Memory B cell (primary cell): Measurements from ENCODE around the gene GPS1.
A peak's percentile ranks its signal among the peaks of the same experiment; 100 is the strongest.

Source experiments
- ATAC-seq: fragments of 150-1000 bp; cut with Tn5 transposase; 2 replicates; pipeline ENCODE4 v1.10.0; 2021; ENCODE audit warnings: low read depth, mild to moderate bottlenecking, moderate library complexity
- DNase-seq, 2 donors: peaks; one replicate each; pipeline ENCODE4 v3.0.0; 2022; ENCODE audit warnings: low spot score in 2 of 2
- H3K27ac Mint-ChIP-seq: one replicate; pipeline ENCODE4 v1.8.0; 2022; ENCODE audit warnings: mild to moderate bottlenecking, moderate library complexity, mixed read lengths
- H3K27me3 Mint-ChIP-seq: one replicate; pipeline ENCODE4 v1.8.0; 2022; ENCODE audit warnings: mixed read lengths
- H3K36me3 Mint-ChIP-seq: one replicate; pipeline ENCODE4 v1.8.0; 2022; ENCODE audit warnings: mild to moderate bottlenecking, mixed read lengths
- H3K4me1 Mint-ChIP-seq: one replicate; pipeline ENCODE4 v1.8.0; 2022; ENCODE audit warnings: mixed read lengths
- H3K4me3 Mint-ChIP-seq: one replicate; pipeline ENCODE4 v1.8.0; 2022; ENCODE audit warnings: mild to moderate bottlenecking, moderate library complexity, mixed read lengths
- H3K9me3 Mint-ChIP-seq: one replicate; pipeline ENCODE4 v1.8.0; 2022; ENCODE audit warnings: mixed read lengths

Gene GPS1

GRCh38 chr17:82060001-82060380, 8.3 kb downstream of the GPS1 start:
- H3K27me3 Mint-ChIP-seq = no peaks in the 10 kb centered on the region

GRCh38 chr17:82060614-82061013, 8.9 kb downstream of the GPS1 start:
- no peaks in the 10 kb centered on the region for H3K27me3 Mint-ChIP-seq
- H3K9me3 Mint-ChIP-seq = no peaks in the 10 kb centered on the region
- ATAC-seq (no peak), DNase-seq (no peak)
- H3K4me1 Mint-ChIP-seq = no peaks in the 10 kb centered on the region
- H3K36me3 Mint-ChIP-seq = peaks cover 2% of the 10 kb centered on the region
- no peak overlapping the region for H3K4me3 Mint-ChIP-seq
- H3K27ac Mint-ChIP-seq = no peak overlapping the region

More at GRCh38 chr17:82060001-82060380, 8.3 kb downstream of the GPS1 start:
- Mint-ChIP-seq H3K27ac (no peak overlapping the region), H3K4me3 (no peak overlapping the region), H3K9me3 (no peaks in the 10 kb centered on the region), H3K4me1 (no peaks in the 10 kb centered on the region), H3K36me3 (peaks cover 4% of the 10 kb centered on the region)
- DNase-seq (no peak), ATAC-seq (no peak)

GRCh38 chr17:82061047-82061925, 9.6 kb downstream of the GPS1 start:
- DNase-seq (no peak), ATAC-seq (no peak)
- Mint-ChIP-seq H3K4me3 (no peak overlapping the region), H3K27me3 (no peaks in the 10 kb centered on the region), H3K36me3 (peaks cover 2% of the 10 kb centered on the region), H3K4me1 (no peaks in the 10 kb centered on the region), H3K27ac (no peak overlapping the region), H3K9me3 (no peaks in the 10 kb centered on the region)

DNA sequence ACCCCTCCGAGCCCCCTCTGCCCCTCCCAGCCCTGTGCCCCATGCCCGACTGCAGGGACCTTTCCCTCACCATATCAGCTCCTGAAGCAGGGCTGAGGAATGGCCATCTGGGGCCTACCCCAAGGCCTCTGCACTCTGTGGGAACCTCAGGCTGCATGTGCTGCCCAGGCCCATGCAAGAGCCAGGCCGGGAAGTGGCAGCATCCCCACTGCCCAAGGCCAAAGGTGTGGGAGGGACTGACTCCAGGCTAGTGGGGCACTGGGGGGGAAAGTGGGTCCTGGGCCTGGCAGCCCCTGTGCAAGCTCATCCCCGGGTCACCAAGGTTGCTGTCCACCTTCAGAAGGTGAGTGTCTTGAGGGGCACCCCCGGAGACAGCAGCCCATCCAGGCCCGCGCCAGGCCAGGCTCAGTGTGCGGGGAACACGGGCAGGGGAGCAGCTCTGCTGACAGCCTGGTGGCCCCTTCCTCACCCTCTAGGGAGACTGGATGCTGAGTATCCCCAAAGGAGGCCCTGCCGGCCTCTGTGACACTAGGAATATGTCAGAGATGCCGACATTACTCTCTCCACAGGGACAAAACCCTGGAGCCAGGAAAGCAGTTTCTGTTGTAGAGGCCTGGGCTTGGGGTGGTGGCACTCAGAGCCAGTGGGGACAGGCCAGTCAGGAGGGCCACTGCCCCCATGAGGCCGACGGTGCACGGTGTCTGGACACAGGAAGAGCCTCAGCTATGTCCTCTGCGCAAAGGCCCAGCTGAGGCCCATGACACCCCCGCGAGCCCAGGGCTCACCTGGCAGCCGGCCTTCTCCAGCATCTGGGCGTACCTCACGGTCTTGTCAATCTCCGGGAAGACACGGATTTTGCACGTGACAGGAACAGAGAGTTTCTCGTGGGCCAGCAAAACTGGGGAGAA, 10.6 kb downstream of the GPS1 start:
- DNase-seq = no peak
- Mint-ChIP-seq H3K4me1 (no peaks in the 10 kb centered on the region), H3K27me3 (no peaks in the 10 kb centered on the region), H3K36me3 (peaks cover 2% of the 10 kb centered on the region), H3K4me3 (no peak overlapping the region), H3K9me3 (no peaks in the 10 kb centered on the region), H3K27ac (no peak overlapping the region)
- ATAC-seq = no peak

DNA sequence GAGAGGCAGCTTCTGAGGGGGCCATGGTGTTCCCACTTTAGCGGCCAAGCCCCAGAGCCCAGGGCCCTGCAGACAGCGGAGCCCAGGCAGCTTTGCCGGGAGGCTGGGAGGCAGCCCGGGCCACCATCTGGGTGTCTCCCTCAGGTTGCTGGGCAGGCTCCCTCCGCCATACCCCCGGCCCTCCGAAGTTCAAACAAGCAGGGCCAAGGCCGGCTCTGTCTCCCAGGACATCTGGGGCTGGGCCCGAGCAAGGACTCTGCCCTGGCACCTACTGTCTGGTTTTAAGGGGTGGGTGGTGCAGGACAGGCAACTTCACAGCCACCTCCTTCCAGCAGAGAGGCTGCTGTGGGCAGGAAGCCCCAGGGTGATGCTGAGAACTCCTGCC, 11.3 kb downstream of the GPS1 start:
- Mint-ChIP-seq H3K9me3 (no peaks in the 10 kb centered on the region), H3K4me1 (no peaks in the 10 kb centered on the region), H3K4me3 (no peak overlapping the region), H3K36me3 (peaks cover 2% of the 10 kb centered on the region), H3K27ac (no peak overlapping the region), H3K27me3 (no peaks in the 10 kb centered on the region)
- ATAC-seq (no peak), DNase-seq (no peak)

- ATAC-seq (no peak), DNase-seq (no peak)
- no peaks in the 10 kb centered on the region for H3K27me3 Mint-ChIP-seq
- no peaks in the 10 kb centered on the region for H3K9me3 Mint-ChIP-seq
- no peaks in the 10 kb centered on the region for H3K4me1 Mint-ChIP-seq
- H3K36me3 Mint-ChIP-seq = peaks cover 2% of the 10 kb centered on the region
- H3K4me3 Mint-ChIP-seq = peak overlapping the region; percentile 70
- H3K27ac Mint-ChIP-seq = no peak overlapping the region
Measured at GRCh38 chr17:82063424-82064415, 12.0 kb downstream of the GPS1 start.

GRCh38 chr17:82064433-82065192, 12.9 kb downstream of the GPS1 start:
- H3K4me3 Mint-ChIP-seq = peak overlapping the region; percentile 70
- DNase-seq (no peak), ATAC-seq (no peak)
- no peaks in the 10 kb centered on the region for H3K27me3 Mint-ChIP-seq
- no peaks in the 10 kb centered on the region for H3K4me1 Mint-ChIP-seq
- H3K27ac Mint-ChIP-seq = peak overlapping the region; percentile 14
- peaks cover 2% of the 10 kb centered on the region for H3K36me3 Mint-ChIP-seq
- no peaks in the 10 kb centered on the region for H3K9me3 Mint-ChIP-seq

DNA sequence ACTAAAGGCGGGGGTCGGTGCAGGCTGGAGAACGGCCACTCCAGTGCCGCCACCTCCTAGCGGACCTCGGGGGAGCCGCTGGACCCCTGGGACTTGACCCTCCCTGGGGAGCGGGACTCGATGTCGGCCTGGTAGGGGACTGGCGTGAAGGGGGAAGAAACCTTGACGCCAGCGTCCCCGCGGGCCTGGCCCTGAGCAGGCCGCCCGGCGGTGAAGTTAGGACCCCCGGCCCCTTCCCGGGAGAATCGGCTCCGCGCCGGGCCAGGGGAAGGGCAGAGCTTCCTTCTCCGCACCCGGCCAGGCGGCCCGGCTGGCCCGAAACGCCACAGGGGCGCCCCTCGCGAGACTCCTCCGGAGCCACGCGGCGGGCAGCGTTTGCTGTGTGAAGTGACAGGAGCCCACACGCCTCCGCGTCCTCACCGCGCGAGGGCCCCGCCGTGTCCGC, 13.5 kb downstream of the GPS1 start:
- peak overlapping the region; percentile 14 for H3K27ac Mint-ChIP-seq
- peak overlapping the region; percentile 70 for H3K4me3 Mint-ChIP-seq
- no peaks in the 10 kb centered on the region for H3K4me1 Mint-ChIP-seq
- ATAC-seq = peak; percentile 62
- H3K36me3 Mint-ChIP-seq = peaks cover under 1% of the 10 kb centered on the region
- peak in 1 of 2 donors; percentile 19 for DNase-seq
- no peaks in the 10 kb centered on the region for H3K27me3 Mint-ChIP-seq
- H3K9me3 Mint-ChIP-seq = no peaks in the 10 kb centered on the region

DNA sequence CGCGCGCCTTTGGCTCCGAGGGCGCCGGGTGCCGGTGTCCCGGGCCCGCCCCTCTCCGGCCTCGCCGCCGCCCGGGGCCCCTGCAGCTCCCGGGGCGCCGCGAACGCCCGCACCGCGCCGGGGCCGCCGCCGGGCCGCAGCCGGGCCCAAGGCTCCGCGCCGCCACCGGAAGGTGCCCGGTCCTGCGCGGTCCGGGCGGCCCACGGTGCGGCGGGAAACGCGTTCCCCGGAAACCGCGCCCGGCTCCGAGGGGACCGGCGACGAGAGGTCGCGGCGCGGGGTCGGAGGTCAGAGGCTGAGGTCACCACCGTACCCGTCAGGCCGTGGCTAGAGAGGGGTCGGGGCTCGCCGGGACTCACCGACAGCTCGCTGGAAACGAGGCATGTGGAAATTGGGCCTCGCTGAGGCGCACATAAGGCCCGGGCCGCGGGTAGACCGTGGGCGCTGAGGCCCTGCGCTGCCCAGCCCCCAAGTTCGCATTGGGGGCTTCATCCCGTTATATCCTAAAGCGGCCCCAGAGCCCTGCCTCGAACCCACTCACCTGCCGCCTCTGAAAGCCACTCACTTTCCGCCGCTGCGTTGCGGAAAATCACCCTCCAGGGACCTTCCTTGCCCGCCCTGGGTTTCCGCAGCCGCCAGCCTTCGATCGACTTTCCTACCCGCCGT, 14.1 kb downstream of the GPS1 start, which contains the start of gene DUS1L:
TSS of gene DUS1L (minus strand) at position 167 of the 666 bp plus-strand sequence. CDS start 745 bp downstream, outside the sequence.
- peak within 1 kb of the TSS; percentile 89 for H3K27ac Mint-ChIP-seq
- ATAC-seq (peak; percentile 86), DNase-seq (peak; percentile 70 to 80)
- no peaks in the 10 kb centered on the region for H3K27me3 Mint-ChIP-seq
- no peaks in the 10 kb centered on the region for H3K4me1 Mint-ChIP-seq
- H3K9me3 Mint-ChIP-seq = no peaks in the 10 kb centered on the region
- no peaks in the 10 kb centered on the region for H3K36me3 Mint-ChIP-seq
- peak within 1 kb of the TSS; percentile 85 for H3K4me3 Mint-ChIP-seq

GRCh38 chr17:82070611-82071010, 18.9 kb downstream of the GPS1 start:
- no peaks in the 10 kb centered on the region for H3K9me3 Mint-ChIP-seq
- H3K36me3 Mint-ChIP-seq = no peaks in the 10 kb centered on the region
- no peak for DNase-seq
- ATAC-seq = no peak
- H3K4me3 Mint-ChIP-seq = no peak overlapping the region
- no peaks in the 10 kb centered on the region for H3K27me3 Mint-ChIP-seq
- no peaks in the 10 kb centered on the region for H3K4me1 Mint-ChIP-seq
- H3K27ac Mint-ChIP-seq = no peak overlapping the region

DNA sequence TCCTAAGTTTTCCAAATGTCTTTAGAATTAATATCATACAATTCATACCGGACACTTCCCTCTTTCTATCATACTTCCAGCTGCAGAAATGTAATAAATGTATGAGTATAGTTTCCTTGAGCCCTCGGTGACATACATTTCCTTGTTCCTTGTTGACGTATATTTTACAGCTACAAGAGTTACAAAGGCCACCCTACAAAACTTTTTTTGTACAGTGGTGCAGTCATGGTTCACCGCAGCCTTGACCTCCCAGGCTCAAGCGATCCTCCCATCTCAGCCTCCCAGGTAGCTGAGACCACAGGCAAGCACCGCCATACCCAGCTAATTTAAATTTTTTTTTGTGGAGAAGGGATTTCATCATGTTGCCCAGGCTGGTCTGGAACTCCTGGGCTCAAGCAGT, 21.1 kb downstream of the GPS1 start:
- Mint-ChIP-seq H3K27ac (no peak overlapping the region), H3K4me1 (no peaks in the 10 kb centered on the region), H3K4me3 (no peak overlapping the region), H3K36me3 (no peaks in the 10 kb centered on the region), H3K9me3 (no peaks in the 10 kb centered on the region), H3K27me3 (peaks cover 3% of the 10 kb centered on the region)
- DNase-seq (no peak), ATAC-seq (no peak)

GRCh38 chr17:82073446-82073845, 21.7 kb downstream of the GPS1 start:
- DNase-seq (no peak), ATAC-seq (no peak)
- peaks cover 3% of the 10 kb centered on the region for H3K27me3 Mint-ChIP-seq
- no peak overlapping the region for H3K4me3 Mint-ChIP-seq
- H3K27ac Mint-ChIP-seq = no peak overlapping the region
- H3K9me3 Mint-ChIP-seq = no peaks in the 10 kb centered on the region
- H3K4me1 Mint-ChIP-seq = no peaks in the 10 kb centered on the region
- H3K36me3 Mint-ChIP-seq = peaks cover 4% of the 10 kb centered on the region
